Femur (tissue), 1 donor: ENCODE measurements around the gene MAD1L1.

Experiments
- DNase-seq: peaks from one replicate; pipeline ENCODE4 v3.0.0-alpha.2; 2017

MAD1L1 gene

GRCh38 chr7:1853431-1853985 lies 379.2 kb downstream of the MAD1L1 start:
- DNase-seq: peak; percentile 52

- DNase-seq: peak; percentile 15
These were observed 380.0 kb downstream of the MAD1L1 start for GRCh38 chr7:1852517-1853430.

- DNase-seq: peak; percentile 23
These were observed 380.8 kb downstream of the MAD1L1 start for GRCh38 chr7:1851721-1852516.

GRCh38 chr7:1850976-1851571 lies 381.7 kb downstream of the MAD1L1 start:
- DNase-seq: no peak

GRCh38 chr7:1850111-1850975 lies 382.4 kb downstream of the MAD1L1 start:
- DNase-seq: no peak

GRCh38 chr7:1849351-1850041 lies 383.2 kb downstream of the MAD1L1 start:
- DNase-seq: no peak

- DNase-seq: no peak
These were observed 383.8 kb downstream of the MAD1L1 start for GRCh38 chr7:1848911-1849311.

- no peak for DNase-seq
These were observed 384.6 kb downstream of the MAD1L1 start for GRCh38 chr7:1848013-1848640.

GRCh38 chr7:1847260-1848001 lies 385.3 kb downstream of the MAD1L1 start:
- DNase-seq: peak; percentile 13

DNA sequence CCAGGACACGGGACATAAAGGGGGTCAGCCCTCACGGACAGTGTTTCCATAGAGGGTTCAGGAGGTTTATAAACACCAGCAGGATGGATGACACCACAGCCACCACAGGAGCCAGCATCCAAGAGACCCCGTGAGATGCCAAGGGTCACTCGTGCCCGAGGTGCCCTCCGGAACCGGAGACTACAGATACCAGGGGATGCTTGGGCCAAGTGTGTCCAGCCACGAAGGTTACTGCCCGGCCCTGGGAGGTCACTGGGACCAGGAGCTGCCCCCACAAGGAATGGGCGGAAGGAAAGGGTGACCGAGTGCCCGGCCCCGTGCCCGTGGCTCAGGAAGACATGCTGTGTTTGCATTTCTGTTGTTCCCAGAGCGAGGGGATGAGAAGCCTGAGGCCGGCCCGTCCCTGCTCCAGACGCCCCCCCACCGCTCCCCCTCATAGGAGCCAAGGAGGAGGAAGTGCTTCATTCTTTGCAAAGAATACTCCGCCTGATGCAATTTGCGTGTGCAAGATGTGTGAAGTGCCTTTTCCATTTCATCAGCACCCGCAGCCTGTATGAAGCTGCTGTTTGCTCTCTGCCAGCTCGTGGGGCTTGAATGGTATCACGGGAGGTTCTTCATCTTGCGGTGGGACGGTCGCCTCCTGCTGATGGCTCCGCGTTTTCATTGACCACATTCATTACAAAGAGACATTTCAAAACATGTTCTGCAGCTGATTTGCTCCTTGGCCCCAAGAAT lies 386.2 kb downstream of the MAD1L1 start:
- peak; percentile 15 for DNase-seq

DNA sequence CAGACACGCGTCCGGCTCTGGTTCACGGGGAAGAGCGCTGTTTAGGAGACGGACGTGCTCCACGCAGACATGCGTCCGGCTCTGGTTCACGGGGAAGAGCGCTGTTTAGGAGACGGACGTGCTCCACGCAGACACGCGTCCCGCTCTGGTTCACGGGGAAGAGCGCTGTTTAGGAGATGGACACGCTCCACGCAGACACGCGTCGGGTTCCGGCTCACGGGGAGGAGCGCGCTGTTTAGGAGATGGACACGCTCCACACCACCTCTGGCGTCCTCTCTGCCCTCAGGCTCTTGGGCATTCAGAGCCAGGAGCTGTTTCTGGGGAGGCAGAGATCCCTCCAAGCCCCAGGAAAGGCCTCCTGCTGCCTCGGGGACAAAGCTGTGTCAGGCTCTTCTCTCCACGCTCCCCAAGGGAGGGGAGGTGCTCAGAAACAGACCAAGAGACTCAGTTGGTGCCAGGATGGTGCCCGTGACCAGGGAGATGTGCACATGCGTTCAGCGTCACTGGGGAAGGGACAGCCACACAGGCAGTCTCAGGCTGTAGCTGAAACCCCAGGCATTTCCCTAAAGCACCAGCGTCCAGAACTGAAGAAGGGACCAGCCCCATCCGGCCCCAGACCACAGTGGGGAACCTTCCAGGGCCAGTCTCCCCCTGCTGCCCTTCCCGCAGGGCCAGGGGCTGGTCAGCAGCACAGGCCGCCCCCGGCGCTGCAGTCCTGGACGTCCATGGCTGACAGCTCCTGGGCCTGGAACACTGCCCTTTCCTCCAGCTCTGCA lies 387.0 kb downstream of the MAD1L1 start:
- DNase-seq: peak; percentile 19

DNA sequence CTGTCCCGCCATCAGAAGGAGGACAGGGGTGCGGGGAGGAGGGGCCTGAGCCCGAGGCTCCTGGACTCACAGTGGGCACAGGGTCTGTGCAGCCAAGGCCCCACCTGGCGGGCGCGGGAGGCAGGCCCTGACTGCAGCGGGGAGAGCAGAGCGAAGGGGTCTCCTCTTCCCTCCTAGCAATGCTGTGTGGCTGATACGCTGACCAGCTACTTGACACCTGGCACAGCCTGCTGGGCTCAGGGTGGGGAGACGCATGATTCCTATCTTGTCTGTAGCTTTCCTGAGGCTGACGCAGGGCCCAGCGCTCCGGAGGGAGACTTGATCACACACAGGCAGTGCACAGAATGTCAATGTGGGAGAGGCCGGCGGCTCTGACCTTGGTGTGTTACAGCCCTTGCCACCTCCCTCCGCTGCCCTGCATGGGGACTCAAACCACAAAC lies 387.8 kb downstream of the MAD1L1 start:
- peak; percentile 18 for DNase-seq

DNA sequence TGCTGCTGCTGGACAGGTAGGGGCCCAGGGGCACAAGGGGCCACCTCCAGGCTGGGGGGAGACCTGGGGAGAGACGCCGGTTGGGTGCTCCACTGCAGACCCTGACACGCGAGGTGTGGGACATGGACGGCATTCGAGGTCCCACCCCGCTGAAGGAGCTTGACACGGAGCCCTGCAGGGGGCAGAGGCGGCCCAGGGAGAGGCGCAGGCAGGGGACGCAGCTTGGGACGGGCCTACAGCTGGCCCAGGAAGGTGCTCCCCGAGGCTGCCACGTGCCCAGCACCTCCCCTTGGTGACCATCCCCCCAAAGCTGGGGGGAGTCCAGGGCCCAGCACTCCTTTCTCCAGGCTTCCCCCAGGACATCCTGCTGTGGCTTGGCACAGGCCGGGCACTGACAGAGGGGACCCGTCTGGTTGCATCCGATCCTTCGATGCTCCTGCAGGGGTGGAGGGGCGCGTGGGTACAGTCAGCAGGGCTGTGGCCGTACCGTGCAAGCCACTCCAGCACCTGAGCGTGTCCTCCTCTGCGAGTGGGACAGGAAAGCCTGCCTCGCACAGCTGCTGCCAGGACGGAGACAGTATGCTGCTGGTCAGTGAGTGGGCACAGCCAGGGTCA lies 388.3 kb downstream of the MAD1L1 start:
- DNase-seq: peak; percentile 19

GRCh38 chr7:1843921-1844335 lies 388.8 kb downstream of the MAD1L1 start:
- no peak for DNase-seq

GRCh38 chr7:1843271-1843861 lies 389.4 kb downstream of the MAD1L1 start:
- peak; percentile 43 for DNase-seq

- peak; percentile 70 for DNase-seq
These were observed 390.2 kb downstream of the MAD1L1 start for GRCh38 chr7:1842321-1843221.
